SU-DHL-6 (cell line): ENCODE data around the gene SPATC1L.

Source experiments
- CTCF ChIP-seq: fragments of 200-600 bp; sonication (generic); IDR thresholded peaks from one replicate; pipeline ENCODE4 v1.5.1; 2017; ENCODE audit warnings: antibody characterized with exemption, mild to moderate bottlenecking, low read length, moderate library complexity; ENCODE audit not compliant: insufficient read depth, poor library complexity, severe bottlenecking
- EZH2phosphoT487 ChIP-seq: fragments of 200-600 bp; sonication (generic), shearing (Covaris generic); conservative IDR thresholded peaks from 2 replicates; pipeline ENCODE4 v1.6.1; 2018; ENCODE audit warnings: mild to moderate bottlenecking, antibody characterized with exemption, low read length, moderate library complexity, mixed read lengths

- no peak for TF ChIP-seq CTCF
- no peak for TF ChIP-seq EZH2phosphoT487
Measured at GRCh38 chr21:46226920-46227599, 42.8 kb upstream of the SPATC1L start.
